ENCODE results near the gene RECK.

- no peak for TF ChIP-seq CTCF (conservative IDR thresholded peaks at IDR 0.05 in 1 of 2, IDR thresholded peaks at IDR 0.05 in 1 of 2; ENCODE audit: low read depth in 1 of 2, low read length in 2 of 2)
- TF ChIP-seq EZH2 (IDR thresholded peaks at IDR 0.05; ENCODE audit: low read length, missing control alignments), result no peak
Measured at GRCh38 chr9:36125062-36125855, 88.5 kb downstream of the RECK start.
